Activated CD4-positive, alpha-beta T cell treated with anti-CD3 and anti-CD28 coated beads for 4 hours (primary cell): ENCODE measurements around the gene KLHL1.
"Not testable (repeated sequence)": the region's sequence is repeated elsewhere in the genome, so short reads cannot be mapped to it uniquely, and the experiment has no call there.

Experiments
- DNase-seq, 2 donors: peaks; one replicate each; pipeline ENCODE4 v3.0.0-alpha.2; 2020

Gene KLHL1, protein sequence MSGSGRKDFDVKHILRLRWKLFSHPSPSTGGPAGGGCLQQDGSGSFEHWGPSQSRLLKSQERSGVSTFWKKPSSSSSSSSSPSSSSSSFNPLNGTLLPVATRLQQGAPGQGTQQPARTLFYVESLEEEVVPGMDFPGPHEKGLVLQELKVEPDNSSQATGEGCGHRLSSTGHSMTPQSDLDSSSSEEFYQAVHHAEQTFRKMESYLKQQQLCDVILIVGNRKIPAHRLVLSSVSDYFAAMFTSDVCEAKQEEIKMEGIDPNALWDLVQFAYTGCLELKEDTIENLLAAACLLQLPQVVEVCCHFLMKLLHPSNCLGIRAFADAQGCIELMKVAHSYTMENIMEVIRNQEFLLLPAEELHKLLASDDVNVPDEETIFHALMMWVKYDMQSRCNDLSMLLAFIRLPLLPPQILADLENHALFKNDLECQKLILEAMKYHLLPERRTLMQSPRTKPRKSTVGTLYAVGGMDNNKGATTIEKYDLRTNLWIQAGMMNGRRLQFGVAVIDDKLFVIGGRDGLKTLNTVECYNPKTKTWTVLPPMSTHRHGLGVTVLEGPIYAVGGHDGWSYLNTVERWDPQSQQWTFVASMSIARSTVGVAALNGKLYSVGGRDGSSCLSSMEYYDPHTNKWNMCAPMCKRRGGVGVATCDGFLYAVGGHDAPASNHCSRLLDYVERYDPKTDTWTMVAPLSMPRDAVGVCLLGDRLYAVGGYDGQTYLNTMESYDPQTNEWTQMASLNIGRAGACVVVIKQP

DNA sequence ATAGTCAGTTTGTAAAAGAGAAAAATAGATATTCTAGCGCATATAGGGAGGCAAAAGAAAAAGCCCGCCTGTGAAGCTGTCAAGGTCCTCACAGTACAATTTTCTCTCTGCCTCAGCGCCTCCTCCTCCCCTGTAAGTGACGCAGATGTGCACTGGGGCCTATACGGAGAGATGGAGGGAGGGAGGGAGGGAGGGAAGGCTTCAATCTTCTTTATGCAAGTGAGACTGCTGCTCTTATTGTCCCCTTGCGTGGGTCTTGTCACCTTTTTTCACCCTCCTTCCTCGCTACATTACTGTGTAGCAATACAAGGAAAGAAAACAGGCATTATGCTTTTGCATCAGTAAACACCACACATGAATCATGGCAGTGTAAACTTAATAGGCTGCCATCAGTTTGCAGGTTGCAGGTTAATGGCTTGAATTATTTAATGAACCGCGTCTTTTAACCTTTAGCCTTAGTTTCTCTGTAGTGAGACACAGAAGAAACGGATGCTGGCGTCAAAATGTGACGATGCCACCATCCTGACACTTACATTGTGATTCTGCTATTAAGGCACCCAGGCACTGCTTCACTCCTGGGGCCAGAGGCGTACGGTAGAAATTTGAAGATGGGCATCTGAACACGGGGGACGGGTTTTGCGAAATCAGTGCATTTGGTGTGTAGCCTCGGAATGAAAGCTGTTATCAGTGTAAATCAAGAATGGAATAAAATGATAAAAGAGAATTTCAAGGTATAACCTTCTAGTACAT, at the start of gene KLHL1:
TSS of gene KLHL1 (minus strand) at position 97 of the 750 bp plus-strand sequence. CDS start 753 bp downstream, outside the sequence.
- no peak for DNase-seq

- not testable (repeated sequence) for DNase-seq
These were observed 34.4 kb upstream of the KLHL1 start for GRCh38 chr13:70142658-70143057.

- no peak for DNase-seq
These were observed 19.8 kb upstream of the KLHL1 start for GRCh38 chr13:70128098-70128497.

DNA sequence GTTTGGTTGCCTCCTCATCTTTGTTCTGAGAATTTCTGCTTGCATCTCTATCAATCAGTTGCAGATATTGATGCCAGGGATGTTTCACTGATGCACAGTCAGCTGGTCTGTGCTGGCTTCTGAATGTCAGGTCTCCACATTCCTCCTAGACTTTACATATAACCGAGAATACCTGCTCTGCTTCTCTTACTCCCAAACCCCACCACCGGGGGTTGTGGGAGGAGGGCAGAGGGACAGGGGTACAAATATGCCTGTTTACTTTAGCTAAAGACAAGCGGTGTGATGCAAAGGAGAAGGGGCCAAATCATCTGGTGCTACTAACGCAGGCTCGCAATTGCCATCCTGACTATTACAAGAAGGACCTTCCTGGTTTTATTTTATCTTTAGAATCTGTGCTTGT, 17.4 kb upstream of the KLHL1 start:
- DNase-seq: no peak

DNA sequence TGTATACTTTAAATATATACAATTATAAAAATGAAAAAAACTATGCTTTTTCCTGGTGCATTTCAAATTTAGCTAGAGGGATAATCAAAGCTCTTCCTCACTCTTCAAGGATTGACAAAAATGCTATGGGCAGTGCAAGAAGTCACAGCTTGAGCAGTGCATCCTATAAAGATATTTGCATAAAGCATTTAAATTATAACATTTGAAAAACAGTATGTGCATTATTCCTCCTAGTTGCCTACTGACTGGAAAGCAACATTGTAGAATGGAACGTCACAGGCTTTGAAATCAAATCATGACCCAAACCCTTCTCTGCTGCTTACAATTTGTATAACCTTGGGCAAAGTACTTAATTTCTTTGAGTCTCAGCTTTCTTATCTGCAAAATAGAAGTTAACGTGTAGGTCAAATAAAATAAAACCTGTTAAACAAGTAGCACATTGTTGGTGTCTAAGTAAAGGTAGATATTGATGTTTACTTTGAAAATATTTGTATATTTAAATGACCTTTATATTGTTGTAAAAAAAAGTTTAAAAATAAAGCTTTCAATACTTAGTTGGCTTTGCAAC, 9.2 kb upstream of the KLHL1 start:
- no peak for DNase-seq

GRCh38 chr13:70107498-70108281, 562 bp downstream of the KLHL1 start, which contains the start of gene ATXN8OS:
TSS of gene ATXN8OS (plus strand) at chr13:70107826.
- DNase-seq: no peak

- no peak for DNase-seq
These were observed 1.1 kb downstream of the KLHL1 start for GRCh38 chr13:70107125-70107497.

DNA sequence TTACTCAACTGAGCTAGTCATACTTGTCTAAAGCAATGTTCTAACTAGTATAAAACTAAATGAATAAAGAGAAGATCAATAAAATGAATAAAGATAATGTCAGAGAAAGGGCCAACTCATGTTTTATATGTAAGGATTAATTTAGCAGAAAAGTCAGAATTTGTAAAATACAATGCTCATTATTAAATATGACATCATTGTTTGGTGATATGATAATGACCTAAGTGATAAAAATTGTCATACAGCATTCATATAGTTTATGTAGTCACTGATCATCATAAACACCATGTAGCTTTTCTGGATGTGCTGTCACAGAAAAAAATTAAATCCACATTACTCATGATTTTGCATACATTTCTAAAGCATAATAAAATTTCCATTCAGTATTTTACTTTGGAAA, 3.8 kb downstream of the KLHL1 start:
- no peak for DNase-seq

DNA sequence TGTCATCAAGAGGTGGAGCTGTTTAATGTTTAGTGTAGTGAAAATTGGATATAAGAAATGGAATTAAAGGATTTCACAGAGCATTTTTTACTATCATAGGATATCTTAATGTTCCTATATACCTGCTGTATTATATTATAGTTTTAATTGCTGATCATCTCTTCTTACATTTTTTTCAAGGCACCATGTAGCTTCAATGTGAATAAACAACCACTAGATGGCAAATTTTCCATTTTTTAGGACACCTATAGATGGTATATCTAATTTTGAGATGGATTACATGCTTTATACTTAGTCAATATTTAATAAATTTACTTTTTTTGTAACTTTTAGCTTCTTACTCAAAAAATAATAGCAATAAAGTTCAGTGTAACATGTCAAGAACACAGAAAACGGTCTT, 9.6 kb downstream of the KLHL1 start:
- DNase-seq: no peak

DNA sequence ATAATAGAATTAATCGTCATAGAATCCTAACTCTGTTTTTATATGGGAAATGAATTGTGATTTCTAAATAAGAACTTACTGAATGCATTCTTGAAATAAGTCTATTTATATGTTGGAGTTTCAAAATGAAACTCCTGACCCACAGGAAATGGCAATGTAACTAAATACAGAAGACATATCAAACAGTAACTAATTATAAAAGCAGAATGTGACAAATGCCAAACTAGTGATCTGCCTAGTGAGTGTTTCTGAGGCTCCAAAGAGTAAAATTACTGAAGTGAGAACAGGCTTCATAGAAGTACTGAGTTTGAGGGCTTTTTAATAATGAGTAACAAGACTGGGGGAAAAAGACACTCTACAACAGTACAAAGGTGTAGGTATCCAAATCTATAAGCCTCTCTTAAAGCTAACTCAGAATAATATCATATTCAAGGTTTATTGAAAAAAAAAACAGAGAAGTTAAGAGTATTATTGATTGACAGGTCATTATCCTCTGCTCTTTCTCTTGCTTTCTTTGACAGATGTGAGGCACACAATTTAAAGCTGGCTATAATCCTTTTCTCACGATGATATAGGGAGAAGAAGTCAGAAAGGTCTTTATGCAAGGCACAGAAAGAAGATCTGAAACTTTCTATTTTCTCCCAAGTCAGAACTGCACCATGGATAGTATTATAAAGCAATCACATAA, 18.1 kb downstream of the KLHL1 start:
- no peak for DNase-seq

- no peak for DNase-seq
These were observed 19.3 kb downstream of the KLHL1 start for GRCh38 chr13:70088926-70089325.

DNA sequence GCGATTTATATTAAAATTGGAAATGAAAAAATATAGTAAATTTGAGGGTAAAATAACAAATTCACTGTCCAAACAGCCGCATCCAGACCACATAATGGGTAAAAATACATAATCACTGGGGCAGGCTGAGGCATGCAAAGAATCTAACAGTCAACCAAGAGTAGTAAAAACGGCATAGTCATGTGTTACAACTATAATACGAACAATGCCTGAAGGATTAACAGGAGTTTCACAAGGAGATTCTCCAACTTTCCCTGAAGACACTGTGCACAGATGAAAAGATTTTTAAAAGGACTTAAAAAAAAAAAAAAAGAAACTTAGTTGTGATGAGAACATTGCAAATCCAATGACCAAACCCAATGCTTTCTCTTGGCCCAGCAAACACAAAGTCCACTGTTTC, 21.0 kb downstream of the KLHL1 start:
- no peak for DNase-seq

DNA sequence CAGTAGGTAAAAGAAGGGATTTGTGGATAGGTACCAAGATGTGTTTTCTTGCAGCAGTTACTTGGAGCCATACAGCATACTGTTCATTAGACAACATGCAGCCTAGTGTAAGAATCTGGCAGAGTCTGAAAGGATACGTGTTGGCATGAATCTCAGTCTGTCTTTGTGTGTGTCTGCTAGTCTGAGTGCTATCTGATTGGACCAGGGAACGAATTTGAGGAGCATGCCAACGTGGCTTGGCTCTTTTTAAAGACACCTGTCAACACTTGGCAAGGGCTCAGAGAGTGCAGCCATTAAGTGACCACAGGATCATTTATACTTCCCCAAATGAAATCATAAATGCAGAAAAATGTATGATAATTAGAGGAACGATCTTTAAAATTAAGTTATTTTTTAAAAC, 28.2 kb downstream of the KLHL1 start:
- DNase-seq: no peak

GRCh38 chr13:70054572-70054971, 53.7 kb downstream of the KLHL1 start:
- no peak for DNase-seq

DNA sequence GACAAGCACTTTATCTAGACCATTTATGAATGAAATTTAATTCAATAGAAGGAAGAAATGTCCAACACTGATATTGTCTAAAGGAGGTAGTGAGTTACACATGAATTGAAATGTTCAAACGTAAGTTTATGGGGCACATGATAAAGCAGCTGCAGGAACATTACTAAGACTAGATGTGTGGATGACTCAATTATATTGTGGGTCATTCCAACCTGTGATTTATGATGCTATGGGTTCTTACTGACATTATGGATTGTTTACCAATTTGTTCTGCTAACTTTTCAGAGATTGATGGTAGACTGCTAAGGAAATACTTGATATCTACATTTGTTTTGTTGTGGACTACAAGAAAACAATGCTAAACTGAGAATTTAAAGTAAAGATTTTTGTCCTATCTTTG, 56.7 kb downstream of the KLHL1 start:
- DNase-seq: no peak

GRCh38 chr13:70043685-70044084, 64.6 kb downstream of the KLHL1 start:
- DNase-seq: no peak

GRCh38 chr13:70042193-70042592, 66.1 kb downstream of the KLHL1 start:
- DNase-seq: no peak

GRCh38 chr13:70034286-70034685, 74.0 kb downstream of the KLHL1 start:
- DNase-seq: no peak

DNA sequence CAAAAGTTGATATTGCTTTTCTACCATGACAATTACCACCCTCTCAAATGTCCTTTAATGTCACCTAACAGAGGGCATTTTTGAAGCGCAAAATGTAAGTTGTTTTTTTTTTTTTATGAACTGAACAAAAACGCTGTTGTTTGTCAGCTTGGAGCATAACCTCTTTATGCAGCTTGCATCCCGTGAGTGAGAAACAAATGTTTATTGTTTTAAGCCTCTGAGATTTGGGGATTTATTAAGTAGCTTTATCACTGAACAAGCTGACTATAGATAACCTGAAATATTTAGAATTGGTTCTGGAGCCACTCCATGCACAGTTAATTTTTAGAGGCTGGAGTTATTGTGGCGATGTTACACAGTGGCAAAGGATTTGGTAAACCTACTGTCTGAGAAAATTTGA, 80.7 kb downstream of the KLHL1 start:
- no peak for DNase-seq

GRCh38 chr13:70023516-70023915, 84.7 kb downstream of the KLHL1 start:
- DNase-seq: no peak

DNA sequence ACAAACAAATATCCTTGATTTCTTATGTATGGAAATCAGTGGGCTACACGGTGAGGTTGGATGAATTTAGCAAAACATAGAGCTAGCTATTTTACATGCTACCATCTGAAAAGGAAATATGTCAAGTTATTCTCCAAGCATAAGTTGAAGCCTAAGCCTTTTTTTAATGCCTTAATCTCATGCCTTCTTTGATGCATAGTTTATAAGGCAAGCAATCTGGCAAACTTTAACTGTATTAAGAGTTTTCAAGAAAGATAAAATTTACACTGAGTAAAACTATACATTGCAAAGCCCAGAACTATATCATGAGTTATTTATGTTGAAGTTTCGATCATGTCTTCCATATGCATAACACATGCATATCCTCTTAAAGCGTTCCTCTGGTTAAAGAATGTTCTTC, 85.6 kb downstream of the KLHL1 start:
- DNase-seq: no peak

DNA sequence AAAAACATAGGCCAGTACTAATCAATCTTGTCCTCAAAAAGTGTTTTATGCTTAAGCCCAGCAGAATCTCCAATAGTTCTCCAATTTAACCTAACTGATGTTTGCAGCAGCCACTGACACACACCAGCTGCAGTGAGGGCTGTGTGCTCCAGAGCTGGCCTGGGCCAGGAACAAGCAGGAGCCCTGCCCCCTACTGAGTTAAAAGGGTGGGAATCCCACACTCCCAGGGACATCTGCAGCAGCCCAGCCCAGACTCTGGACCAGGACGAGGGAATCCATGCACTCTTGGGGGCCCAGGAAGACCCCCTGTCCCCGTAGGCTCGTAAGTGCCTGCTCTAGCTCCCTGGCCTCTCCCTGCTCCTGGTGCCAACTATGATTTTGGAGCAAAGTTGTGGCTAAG, 92.1 kb downstream of the KLHL1 start:
- DNase-seq: no peak
